ENCODE results near the gene SMNDC1. TPM values are rescaled to one million over a fixed set of nuclear protein-coding genes. Genes with fewer than 3 reads are reported as not detected.

Gene SMNDC1
- total RNA-seq, 1 experiment from 2014 or later: 26.9 TPM

GRCh38 chr10:110324201-110324804 lies 19.6 kb upstream of the SMNDC1 start:
- ChIA-PET POLR2A (ENCODE audit: unreplicated experiment) (interaction anchor here (0.6 kb wide), 1 partner anchor 224 kb away, joined by 3 read pairs; no protein-coding TSS in a partner anchor), CTCF (no interaction called here)
- Histone ChIP-seq H3K4me2 (0 out of 2 replicates have a peak overlapping the region, but pooled peaks have one; percentile 3), H3F3A (ENCODE audit: insufficient read depth, low read depth) (peaks cover 52% of the 10 kb centered on the region), H3K9me2 (ENCODE audit: insufficient read depth) (no peaks in the 10 kb centered on the region), H3K79me2 (ENCODE audit: low read depth) (no peaks in the 10 kb centered on the region), H3K36me3 (ENCODE audit: low read depth) (no peaks in the 10 kb centered on the region), H3K4me3 (no peak overlapping the region), H3K9me3 (ENCODE audit: insufficient read depth, low read depth) (no peaks in the 10 kb centered on the region), H3K4me1 (replicated peaks; ENCODE audit: insufficient read depth) (peaks cover 62% of the 10 kb centered on the region), H3K27ac (peak overlapping the region; percentile 99), H2AFZ (no peak overlapping the region), H4K20me1 (ENCODE audit: insufficient read depth) (no peaks in the 10 kb centered on the region), H3K27me3 (ENCODE audit: insufficient read depth, low read depth) (no peaks in the 10 kb centered on the region)
- TF ChIP-seq EZH2 (IDR thresholded peaks at IDR 0.05; ENCODE audit: low read depth): no peak
- no peak for TF ChIP-seq CTCF (conservative IDR thresholded peaks at IDR 0.05)
- BruUV-seq (replicated peaks): no TSS peak
- intact Hi-C loops (cut with micrococcal nuclease; ENCODE audit: unreplicated experiment): no loop called here
- DNase-seq: no peak

- BruUV-seq (replicated peaks): no TSS peak
- no peak overlapping the region for H3K4me3 ChIP-seq
- H3K4me1 ChIP-seq (replicated peaks; ENCODE audit: insufficient read depth): peaks cover 55% of the 10 kb centered on the region
- no peaks in the 10 kb centered on the region for H3K9me2 ChIP-seq (ENCODE audit: insufficient read depth)
- no peaks in the 10 kb centered on the region for H3K9me3 ChIP-seq (ENCODE audit: insufficient read depth, low read depth)
- 0 out of 2 replicates have a peak overlapping the region, but pooled peaks have one; percentile 32 for H3K27ac ChIP-seq
- no peaks in the 10 kb centered on the region for H3K36me3 ChIP-seq (ENCODE audit: low read depth)
- H3F3A ChIP-seq (ENCODE audit: insufficient read depth, low read depth): peaks cover 46% of the 10 kb centered on the region
- no peak overlapping the region for H3K4me2 ChIP-seq
- no peak overlapping the region for H2AFZ ChIP-seq
- H3K27me3 ChIP-seq (ENCODE audit: insufficient read depth, low read depth): no peaks in the 10 kb centered on the region
- H3K79me2 ChIP-seq (ENCODE audit: low read depth): no peaks in the 10 kb centered on the region
- H4K20me1 ChIP-seq (ENCODE audit: insufficient read depth): no peaks in the 10 kb centered on the region
- no peak for TF ChIP-seq CTCF (conservative IDR thresholded peaks at IDR 0.05)
- no peak for TF ChIP-seq EZH2 (IDR thresholded peaks at IDR 0.05; ENCODE audit: low read depth)
- ChIA-PET POLR2A (ENCODE audit: unreplicated experiment) (interaction anchor here (0.6 kb wide), 1 partner anchor 417 kb away, joined by 5 read pairs; no protein-coding TSS in a partner anchor), CTCF (no interaction called here)
- intact Hi-C loops (cut with micrococcal nuclease; ENCODE audit: unreplicated experiment): no loop called here
- peak in 1 of 2 experiments; percentile 47 for DNase-seq
Observed at GRCh38 chr10:110323503-110323902, 18.8 kb upstream of the SMNDC1 start.

- no peak overlapping the region for H3K4me3 ChIP-seq
- H4K20me1 ChIP-seq (ENCODE audit: insufficient read depth): no peaks in the 10 kb centered on the region
- intact Hi-C loops (cut with micrococcal nuclease; ENCODE audit: unreplicated experiment): no loop called here
- H3K9me2 ChIP-seq (ENCODE audit: insufficient read depth): no peaks in the 10 kb centered on the region
- H3K4me1 ChIP-seq (replicated peaks; ENCODE audit: insufficient read depth): peaks cover 41% of the 10 kb centered on the region
- no peaks in the 10 kb centered on the region for H3K9me3 ChIP-seq (ENCODE audit: insufficient read depth, low read depth)
- ChIA-PET POLR2A (ENCODE audit: unreplicated experiment) (no interaction called here), CTCF (no interaction called here)
- H2AFZ ChIP-seq: no peak overlapping the region
- H3K27me3 ChIP-seq (ENCODE audit: insufficient read depth, low read depth): no peaks in the 10 kb centered on the region
- no peak for DNase-seq
- H3K79me2 ChIP-seq (ENCODE audit: low read depth): no peaks in the 10 kb centered on the region
- no TSS peak for BruUV-seq (replicated peaks)
- H3F3A ChIP-seq (ENCODE audit: insufficient read depth, low read depth): peaks cover 31% of the 10 kb centered on the region
- TF ChIP-seq CTCF (conservative IDR thresholded peaks at IDR 0.05): no peak
- TF ChIP-seq EZH2 (IDR thresholded peaks at IDR 0.05; ENCODE audit: low read depth): no peak
- no peak overlapping the region for H3K4me2 ChIP-seq
- no peaks in the 10 kb centered on the region for H3K36me3 ChIP-seq (ENCODE audit: low read depth)
- H3K27ac ChIP-seq: no peak overlapping the region
Observed at GRCh38 chr10:110321869-110322620, 17.3 kb upstream of the SMNDC1 start.

Measured in PC-9 (cell line).